MM.1S (cell line): Measurements from ENCODE around the gene CYTIP.

Source experiments
- DNase-seq: peaks from one replicate; pipeline ENCODE4 v3.0.0-alpha.2; 2015
- H2AFZ ChIP-seq: fragments of 300-600 bp; sonication (generic); 2 replicates; pipeline ENCODE4 v1.6.0; 2016; ENCODE audit warnings: antibody characterized with exemption, low read length
- H3F3A ChIP-seq: fragments of 300-600 bp; sonication (generic); 2 replicates; pipeline ENCODE4 v1.6.1; 2016; ENCODE audit warnings: mild to moderate bottlenecking, antibody characterized with exemption, low read length, moderate library complexity, mixed read lengths; ENCODE audit not compliant: insufficient read depth
- H3K27ac ChIP-seq: fragments of 300-600 bp; sonication (generic); 2 replicates; pipeline ENCODE4 v1.5.1; 2016; ENCODE audit warnings: mild to moderate bottlenecking, low read length
- H3K27me3 ChIP-seq: fragments of 300-600 bp; sonication (generic); replicated peaks from 2 replicates; pipeline ENCODE4 v1.6.0; 2016; ENCODE audit warnings: low read length; ENCODE audit not compliant: insufficient read depth
- H3K36me3 ChIP-seq: fragments of 300-600 bp; sonication (generic); replicated peaks from 2 replicates; pipeline ENCODE4 v1.6.1; 2016; ENCODE audit warnings: mild to moderate bottlenecking, low read length, mixed read lengths; ENCODE audit not compliant: insufficient read depth
- H3K4me1 ChIP-seq: fragments of 300-600 bp; sonication (generic); 2 replicates; pipeline ENCODE4 v1.6.1; 2016; ENCODE audit warnings: low read length, mixed read lengths
- H3K4me2 ChIP-seq: fragments of 300-600 bp; sonication (generic); 2 replicates; pipeline ENCODE4 v1.6.0; 2016; ENCODE audit warnings: low read depth, low read length
- H3K4me3 ChIP-seq: fragments of 300-600 bp; sonication (generic); 2 replicates; pipeline ENCODE4 v1.5.1; 2016; ENCODE audit warnings: low read length, mixed read lengths
- H3K79me2 ChIP-seq: fragments of 300-600 bp; sonication (generic); 2 replicates; pipeline ENCODE4 v1.6.1; 2016; ENCODE audit warnings: mixed run types, low read length, mixed read lengths
- H3K9ac ChIP-seq: fragments of 300-600 bp; sonication (generic); 2 replicates; pipeline ENCODE4 v1.6.1; 2016; ENCODE audit warnings: low read length, mixed read lengths
- H3K9me2 ChIP-seq: fragments of 300-600 bp; sonication (generic); replicated peaks from 2 replicates; pipeline ENCODE4 v1.6.1; 2016; ENCODE audit warnings: mild to moderate bottlenecking, low read length, mixed read lengths; ENCODE audit not compliant: insufficient read depth
- H3K9me3 ChIP-seq: fragments of 300-600 bp; sonication (generic); replicated peaks from 2 replicates; pipeline ENCODE4 v1.6.1; 2016; ENCODE audit warnings: mild to moderate bottlenecking, low read length, mixed read lengths; ENCODE audit not compliant: insufficient read depth
- H4K20me1 ChIP-seq: fragments of 300-600 bp; sonication (generic); 2 replicates; pipeline ENCODE4 v1.6.1; 2016; ENCODE audit warnings: mild to moderate bottlenecking, low read length, moderate library complexity, mixed read lengths; ENCODE audit not compliant: insufficient read depth
- EZH2 ChIP-seq: fragments of 300-600 bp; sonication (generic); optimal IDR thresholded peaks from 2 replicates; pipeline ENCODE3; 2017; ENCODE audit warnings: low read depth, mild to moderate bottlenecking, antibody characterized with exemption, low read length, mixed read lengths
- EZH2phosphoT487 ChIP-seq: fragments of 300-600 bp; sonication (generic); IDR thresholded peaks from 2 replicates; pipeline ENCODE4 v1.6.1; 2018; ENCODE audit warnings: antibody characterized with exemption, low read length
- TF ChIP-seq, protein P1 (sequence below): fragments of 300-600 bp; sonication (generic); IDR thresholded peaks from 2 replicates; pipeline ENCODE4 v1.5.1; 2016; ENCODE audit warnings: antibody characterized with exemption, low read length, mixed read lengths

CYTIP gene

DNA sequence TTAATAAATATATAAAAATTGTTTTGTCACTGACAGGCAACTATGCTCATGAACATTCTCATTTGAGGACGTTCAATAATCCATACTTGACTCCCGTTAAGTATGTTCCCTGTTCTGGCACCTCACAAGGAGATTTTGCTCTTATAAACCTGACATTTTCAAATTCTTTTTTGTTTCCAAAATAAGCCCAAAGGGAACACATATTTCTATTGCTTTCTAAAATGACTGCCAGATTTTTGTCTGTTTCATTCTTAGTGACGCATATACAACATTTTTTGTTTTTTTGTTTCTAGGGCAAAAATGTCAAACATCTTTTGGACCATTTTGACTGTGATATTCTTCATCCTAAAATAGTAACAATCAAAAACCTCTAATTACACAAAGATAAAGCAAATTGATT lies 50.5 kb downstream of the CYTIP start:
- H3K4me2 ChIP-seq = no peak overlapping the region

DNA sequence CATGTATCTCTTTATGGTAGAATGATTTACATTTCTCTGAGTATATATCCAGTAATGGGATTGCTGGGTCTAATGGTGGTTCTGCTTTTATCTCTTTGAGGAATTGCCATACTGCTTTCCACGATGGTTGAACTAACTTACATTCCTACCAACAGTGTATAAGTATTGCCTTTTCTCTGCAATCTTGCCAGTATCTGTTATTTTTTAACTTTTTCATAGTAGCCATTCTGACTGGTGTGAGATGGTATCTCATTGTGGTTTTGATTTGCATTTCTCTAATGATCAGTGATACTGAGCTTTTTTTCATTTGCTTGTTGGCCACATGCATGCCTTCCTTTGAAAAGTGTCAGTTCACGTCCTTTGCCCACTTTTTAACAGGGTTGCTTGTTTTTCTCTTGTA lies 55.1 kb downstream of the CYTIP start:
- Histone ChIP-seq H3K9me2 (no peaks in the 10 kb centered on the region), H3K27ac (no peak overlapping the region), H3K4me1 (no peaks in the 10 kb centered on the region), H3K9me3 (0 out of 2 replicates have a peak, but pooled peaks cover 4% of the 10 kb centered on the region), H2AFZ (no peak overlapping the region), H3K4me3 (no peak overlapping the region), H3K36me3 (no peaks in the 10 kb centered on the region), H3K9ac (no peak overlapping the region), H3K4me2 (no peak overlapping the region), H4K20me1 (no peaks in the 10 kb centered on the region), H3K27me3 (no peaks in the 10 kb centered on the region), H3F3A (no peaks in the 10 kb centered on the region), H3K79me2 (no peaks in the 10 kb centered on the region)
- TF ChIP-seq, protein P1, sequence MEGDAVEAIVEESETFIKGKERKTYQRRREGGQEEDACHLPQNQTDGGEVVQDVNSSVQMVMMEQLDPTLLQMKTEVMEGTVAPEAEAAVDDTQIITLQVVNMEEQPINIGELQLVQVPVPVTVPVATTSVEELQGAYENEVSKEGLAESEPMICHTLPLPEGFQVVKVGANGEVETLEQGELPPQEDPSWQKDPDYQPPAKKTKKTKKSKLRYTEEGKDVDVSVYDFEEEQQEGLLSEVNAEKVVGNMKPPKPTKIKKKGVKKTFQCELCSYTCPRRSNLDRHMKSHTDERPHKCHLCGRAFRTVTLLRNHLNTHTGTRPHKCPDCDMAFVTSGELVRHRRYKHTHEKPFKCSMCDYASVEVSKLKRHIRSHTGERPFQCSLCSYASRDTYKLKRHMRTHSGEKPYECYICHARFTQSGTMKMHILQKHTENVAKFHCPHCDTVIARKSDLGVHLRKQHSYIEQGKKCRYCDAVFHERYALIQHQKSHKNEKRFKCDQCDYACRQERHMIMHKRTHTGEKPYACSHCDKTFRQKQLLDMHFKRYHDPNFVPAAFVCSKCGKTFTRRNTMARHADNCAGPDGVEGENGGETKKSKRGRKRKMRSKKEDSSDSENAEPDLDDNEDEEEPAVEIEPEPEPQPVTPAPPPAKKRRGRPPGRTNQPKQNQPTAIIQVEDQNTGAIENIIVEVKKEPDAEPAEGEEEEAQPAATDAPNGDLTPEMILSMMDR = no peak
- no peak for TF ChIP-seq EZH2
- TF ChIP-seq EZH2phosphoT487 = no peak
- DNase-seq = no peak

More for the DNA sequence above, 50.5 kb downstream of the CYTIP start:
- no peak for DNase-seq
- Histone ChIP-seq H3K4me3 (no peak overlapping the region), H3K79me2 (no peaks in the 10 kb centered on the region), H3K4me1 (no peaks in the 10 kb centered on the region), H3K27me3 (no peaks in the 10 kb centered on the region), H3K9me2 (no peaks in the 10 kb centered on the region), H3K9me3 (0 out of 2 replicates have a peak, but pooled peaks cover 4% of the 10 kb centered on the region), H2AFZ (no peak overlapping the region), H3K36me3 (no peaks in the 10 kb centered on the region), H4K20me1 (no peaks in the 10 kb centered on the region), H3K27ac (no peak overlapping the region), H3F3A (no peaks in the 10 kb centered on the region), H3K9ac (no peak overlapping the region)
- TF ChIP-seq, protein P1 = no peak
- TF ChIP-seq EZH2 = no peak

DNA sequence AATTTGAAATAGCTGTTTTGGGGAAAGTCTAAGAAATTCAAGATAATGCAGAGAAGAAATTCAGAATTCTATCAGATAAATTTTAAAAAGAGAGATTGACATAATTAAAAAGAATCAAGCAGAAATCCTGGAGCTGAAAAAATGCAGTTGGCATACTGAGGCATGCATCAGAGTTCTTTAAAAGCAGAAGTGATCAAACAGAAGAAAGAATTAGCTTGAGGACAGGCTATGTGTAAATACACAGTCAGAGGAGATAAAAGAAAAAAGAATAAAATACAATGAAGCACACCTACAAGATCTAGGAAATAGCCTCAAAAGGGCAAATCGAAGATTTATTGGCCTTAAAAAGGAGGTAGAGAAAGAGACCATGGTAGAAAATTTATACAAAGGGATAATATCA lies 57.1 kb downstream of the CYTIP start:
- Histone ChIP-seq H3K4me3 (no peak overlapping the region), H3F3A (no peaks in the 10 kb centered on the region), H3K79me2 (no peaks in the 10 kb centered on the region), H3K36me3 (no peaks in the 10 kb centered on the region), H2AFZ (no peak overlapping the region), H3K9me2 (no peaks in the 10 kb centered on the region), H3K27ac (no peak overlapping the region), H4K20me1 (no peaks in the 10 kb centered on the region), H3K9ac (no peak overlapping the region), H3K27me3 (no peaks in the 10 kb centered on the region), H3K9me3 (0 out of 2 replicates have a peak, but pooled peaks cover 1% of the 10 kb centered on the region), H3K4me2 (no peak overlapping the region), H3K4me1 (no peaks in the 10 kb centered on the region)
- DNase-seq = no peak
- TF ChIP-seq EZH2phosphoT487 = no peak
- TF ChIP-seq, protein P1 = no peak
- no peak for TF ChIP-seq EZH2
